HG02610 (cell line): Measurements from ENCODE around the gene LHX6.

Source experiments
- ATAC-seq: cut with Tn5 transposase; IDR thresholded peaks from one replicate; pipeline ENCODE4 v1.9.1; 2021; ENCODE audit warnings: mild to moderate bottlenecking, moderate library complexity; ENCODE audit not compliant: unreplicated experiment

The LHX6 gene

DNA sequence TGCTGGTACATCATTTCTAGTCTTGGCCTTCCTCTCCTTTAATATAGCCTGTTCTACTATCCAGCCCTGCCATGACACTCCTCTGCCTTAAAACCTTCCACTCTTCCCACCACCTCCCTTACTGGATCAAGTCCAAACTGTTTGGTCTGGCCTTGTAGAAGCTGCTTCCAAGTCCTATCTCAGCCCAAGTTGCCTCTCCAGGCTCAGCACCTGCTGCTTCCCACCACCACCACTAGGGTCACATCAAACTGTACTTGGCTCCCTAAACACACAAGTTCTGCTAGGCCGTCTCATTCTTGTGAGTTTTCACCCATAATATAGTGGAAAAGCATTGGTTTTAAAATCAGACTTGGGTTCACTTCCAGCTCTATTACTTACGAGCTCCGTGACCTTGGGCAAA lies 70.6 kb downstream of the LHX6 start:
- no peak for ATAC-seq

DNA sequence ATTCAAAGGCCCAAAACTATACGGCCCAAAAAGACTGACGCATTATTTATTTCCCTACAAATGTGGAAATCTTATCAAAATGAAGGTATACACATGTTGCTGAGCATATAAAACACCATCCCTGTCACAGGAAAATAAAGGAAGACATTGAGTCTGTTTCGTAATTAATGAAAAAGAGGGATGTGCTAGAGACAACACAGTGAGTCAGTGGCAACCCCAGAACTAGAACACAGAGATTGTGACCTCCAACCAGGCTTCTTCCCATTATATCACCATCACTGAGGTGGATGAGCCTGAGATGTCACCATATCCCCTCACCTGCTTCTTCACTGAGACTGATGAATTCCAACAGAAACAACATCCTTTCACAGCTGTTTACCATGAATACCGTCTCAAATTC lies 73.0 kb downstream of the LHX6 start:
- no peak for ATAC-seq
